Stimulated activated CD4-positive, alpha-beta T cell treated with anti-CD3 and anti-CD28 coated beads, Interleukin-15, amount 100 ng/mL, for 1 hour (primary cell): Measurements from ENCODE around the gene MAPK8.

Experiments
- DNase-seq, 2 donors: peaks; one replicate each; pipeline ENCODE4 v3.0.0-alpha.2; 2020; ENCODE audit warnings: low read depth in 1 of 2, low spot score in 1 of 2

The MAPK8 gene

DNA sequence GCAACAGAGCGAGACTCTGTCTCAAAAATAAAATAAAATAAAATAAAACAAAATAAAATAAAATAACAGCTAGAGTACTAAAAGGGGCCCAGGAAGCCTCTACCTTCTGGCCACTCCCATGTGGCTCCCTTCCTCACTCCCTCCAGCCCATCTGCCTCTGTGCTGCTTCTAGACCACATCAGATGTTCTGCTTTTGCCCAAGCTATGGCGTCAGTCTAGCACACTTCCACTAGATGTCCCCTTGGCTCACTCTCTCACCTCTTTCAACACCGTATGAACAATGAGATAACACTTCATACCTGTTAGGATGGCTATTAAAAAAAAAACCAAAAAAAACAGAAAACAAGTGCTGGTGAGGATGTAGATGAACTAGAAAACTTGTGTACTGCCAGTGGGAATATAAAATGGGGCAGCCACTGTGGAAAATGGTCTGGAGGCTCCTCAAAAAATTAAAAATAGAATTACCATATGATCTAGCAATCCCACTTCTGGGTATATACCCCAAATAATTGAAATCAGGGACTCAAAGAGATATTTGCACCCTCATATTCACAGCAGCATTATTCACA is 166.1 kb downstream of the MAPK8 start:
- no peak for DNase-seq

DNA sequence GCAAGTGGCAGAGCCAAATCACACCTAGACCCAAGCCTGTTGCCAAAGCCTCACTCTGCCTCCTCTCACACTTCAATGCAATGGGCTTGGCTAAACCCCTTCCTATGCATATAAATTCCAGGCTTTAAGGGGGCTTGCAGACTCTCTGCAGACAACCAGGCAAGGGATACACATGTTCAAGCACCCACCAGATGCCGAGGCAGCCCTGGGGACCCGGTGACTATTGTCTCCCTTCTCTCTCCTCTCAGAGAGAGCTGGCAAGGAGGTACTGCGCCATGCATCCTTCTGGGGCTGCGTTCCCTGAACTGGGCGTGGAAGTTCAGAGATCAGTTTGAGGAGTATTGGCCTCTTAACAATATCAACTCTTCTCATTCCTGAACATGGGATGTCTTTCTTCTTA is 167.2 kb downstream of the MAPK8 start:
- DNase-seq: no peak

DNA sequence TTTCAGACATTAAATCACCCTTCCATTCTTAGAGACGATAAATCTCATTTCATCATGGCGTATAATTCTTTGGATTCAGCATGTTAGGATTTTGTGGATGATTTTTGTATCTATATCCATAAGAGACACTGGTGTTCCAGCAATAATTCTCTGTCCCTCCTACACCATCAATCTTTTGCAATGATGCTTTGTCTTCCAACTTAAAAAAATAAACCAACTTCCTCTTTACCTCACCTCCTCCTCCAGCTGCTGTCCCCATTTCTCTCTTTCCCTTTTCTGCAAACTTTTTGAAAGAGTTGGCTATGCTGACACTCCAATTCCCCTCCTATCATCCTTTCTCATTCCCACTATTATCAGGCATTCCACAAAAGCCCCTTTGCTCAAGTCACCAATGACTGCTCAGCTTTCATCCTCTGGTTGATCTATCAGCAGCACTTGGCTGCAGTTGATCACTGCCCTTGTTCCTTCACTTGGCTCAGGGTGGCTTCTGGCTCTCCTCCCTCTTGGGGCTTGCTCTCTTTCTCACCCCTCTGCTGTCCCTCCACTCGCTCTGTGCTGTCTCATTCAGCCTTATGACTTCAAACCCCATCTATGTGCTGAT is 168.4 kb downstream of the MAPK8 start:
- no peak for DNase-seq

GRCh38 chr10:48475943-48476278 is 169.4 kb downstream of the MAPK8 start:
- DNase-seq: no peak

DNA sequence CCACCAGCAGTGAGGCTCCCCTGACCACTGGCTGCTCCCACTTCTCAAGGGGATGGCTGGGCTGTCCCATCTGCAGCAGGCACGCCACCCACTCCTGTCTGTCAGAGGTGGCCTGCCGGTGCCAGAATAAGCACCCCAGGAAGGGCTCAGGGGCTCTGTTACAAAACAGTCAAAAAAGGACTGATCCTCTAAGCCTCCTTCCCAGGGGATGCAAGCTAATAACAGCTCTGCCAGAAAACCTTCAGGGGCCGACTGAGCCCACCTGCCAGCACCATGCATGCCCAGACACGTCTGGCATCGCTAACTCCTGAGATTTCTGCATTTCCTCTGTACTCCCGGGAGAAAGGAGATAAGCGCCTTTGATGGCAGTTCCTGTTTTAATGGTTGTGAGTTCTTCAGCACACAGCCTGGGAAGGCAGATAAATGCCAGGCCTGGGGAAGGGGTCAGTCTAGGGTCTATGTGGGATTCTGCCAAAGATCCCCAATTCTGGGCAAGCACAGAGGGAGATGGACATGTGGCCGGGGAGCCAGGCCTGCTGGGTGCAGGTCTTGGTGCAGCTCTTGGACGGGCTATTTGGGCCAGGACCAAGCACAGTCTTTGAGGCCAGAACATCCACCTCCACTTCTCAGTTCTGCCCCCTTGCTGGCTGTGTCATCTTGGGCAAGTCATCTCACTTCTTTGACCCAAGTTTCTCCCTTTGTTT is 170.0 kb downstream of the MAPK8 start:
- DNase-seq: no peak

DNA sequence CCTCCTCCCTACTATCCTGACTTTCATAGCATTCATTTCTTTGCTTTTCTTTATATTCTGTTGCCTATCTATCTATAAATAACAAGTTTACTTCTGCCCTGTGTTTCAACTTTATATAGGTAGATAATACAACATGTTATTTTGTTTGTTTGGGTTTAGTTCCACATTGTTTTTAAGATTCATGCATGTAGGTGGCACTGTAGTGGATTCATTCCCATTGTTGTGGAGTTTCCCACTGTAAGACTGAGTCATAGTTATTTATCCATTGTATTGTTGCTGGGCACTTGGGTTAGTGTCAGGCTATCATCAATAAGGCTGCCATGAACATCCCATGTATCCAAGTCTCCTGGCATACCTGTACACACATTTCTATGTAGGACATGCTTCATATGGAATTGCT is 170.7 kb downstream of the MAPK8 start:
- DNase-seq: no peak

GRCh38 chr10:48477616-48478015 is 171.1 kb downstream of the MAPK8 start:
- no peak for DNase-seq

DNA sequence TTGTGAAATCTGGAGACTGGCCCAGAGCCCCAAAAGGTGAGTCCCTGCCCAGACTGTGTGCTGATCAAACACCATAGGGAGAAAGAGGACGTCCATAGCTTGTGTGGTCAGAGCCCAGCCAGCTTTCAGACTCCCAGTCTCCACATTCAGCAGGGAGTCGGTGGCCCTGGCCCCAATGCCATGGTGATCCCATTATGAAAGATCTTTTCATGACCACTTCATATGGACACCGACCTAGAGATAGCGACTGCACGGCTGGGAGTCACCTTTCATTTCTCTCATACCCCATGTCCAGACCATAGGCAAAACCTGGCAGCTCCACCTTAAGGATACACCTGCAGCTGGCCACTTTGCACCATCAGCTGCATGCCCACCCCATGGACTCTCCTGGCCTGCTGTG is 172.0 kb downstream of the MAPK8 start:
- DNase-seq: no peak

GRCh38 chr10:48478980-48479811 is 172.7 kb downstream of the MAPK8 start:
- no peak for DNase-seq

GRCh38 chr10:48480397-48481374 is 174.2 kb downstream of the MAPK8 start:
- DNase-seq: no peak

- DNase-seq: no peak
Measured at GRCh38 chr10:48481385-48481784, 174.9 kb downstream of the MAPK8 start.

- no peak for DNase-seq
Measured at GRCh38 chr10:48482207-48482606, 175.7 kb downstream of the MAPK8 start.

GRCh38 chr10:48484911-48485310 is 178.4 kb downstream of the MAPK8 start:
- DNase-seq: no peak

- DNase-seq: no peak
Measured at GRCh38 chr10:48485711-48486110, 179.2 kb downstream of the MAPK8 start.

GRCh38 chr10:48487244-48487643 is 180.8 kb downstream of the MAPK8 start:
- no peak for DNase-seq
